ENCODE results near the gene CHIA.
"Not testable (repeated sequence)": the region's sequence is repeated elsewhere in the genome, so short reads cannot be mapped to it uniquely, and the experiment has no call there.

The CHIA gene

DNA sequence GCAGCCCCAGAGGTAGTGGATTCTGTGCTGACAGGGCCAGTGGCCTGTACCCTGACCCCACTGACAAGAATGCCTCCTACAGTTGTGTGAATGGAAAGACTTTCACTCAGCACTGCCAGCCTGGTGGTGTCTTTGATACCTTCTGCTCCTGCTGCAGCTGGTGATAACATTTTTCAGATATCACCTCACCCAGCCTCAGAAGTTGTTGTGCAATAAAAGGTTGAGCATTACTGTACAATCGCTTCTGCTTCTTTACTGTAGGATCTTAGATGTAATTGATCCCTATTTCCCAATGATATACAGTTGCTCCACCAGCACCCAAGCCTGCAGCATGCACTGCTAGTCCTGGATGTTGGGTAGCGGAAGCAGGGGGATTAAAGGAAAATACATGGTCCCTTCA is 4.8 kb upstream of the CHIA start:
- DNase-seq (ENCODE audit: low spot score) = no peak

DNA sequence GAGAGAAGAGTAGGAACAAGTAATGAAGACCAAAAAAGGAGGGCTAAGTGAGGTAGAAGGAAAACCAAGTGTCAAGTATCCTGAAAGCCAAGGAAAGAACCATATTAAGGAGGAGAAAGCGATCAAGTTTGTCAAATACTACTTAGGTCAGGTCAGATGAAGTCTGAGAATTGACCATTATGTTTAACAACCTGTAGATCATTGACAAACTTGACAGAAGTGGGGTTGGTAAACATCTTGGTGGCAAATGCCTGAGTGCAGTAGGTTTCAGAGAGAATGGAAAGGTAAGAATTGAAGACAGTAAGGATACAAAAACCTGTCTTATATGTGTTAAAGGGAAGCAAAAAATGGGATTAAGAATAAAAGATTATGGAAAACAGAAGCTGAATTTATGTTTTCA is 3.7 kb upstream of the CHIA start:
- DNase-seq (ENCODE audit: low spot score) = no peak

DNA sequence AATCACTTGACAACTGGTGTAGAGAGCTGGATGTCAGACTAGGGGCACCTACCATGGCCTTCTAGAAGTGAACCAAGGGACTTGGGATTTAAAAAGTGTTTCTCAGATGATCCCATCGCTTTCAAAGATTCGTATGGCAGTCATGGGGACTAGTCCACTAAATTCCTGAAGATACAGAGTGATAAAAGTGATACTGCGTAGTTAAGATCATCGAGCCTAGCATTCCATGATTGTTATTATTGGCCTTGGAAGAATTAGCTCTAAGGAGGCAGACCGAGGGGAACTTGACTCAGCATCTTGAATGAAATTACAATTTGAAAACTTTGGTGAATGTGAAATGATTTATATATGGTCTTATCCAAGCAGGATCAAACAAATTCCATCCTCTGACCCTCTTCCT is 1.3 kb upstream of the CHIA start:
- DNase-seq (ENCODE audit: low spot score) = no peak

DNA sequence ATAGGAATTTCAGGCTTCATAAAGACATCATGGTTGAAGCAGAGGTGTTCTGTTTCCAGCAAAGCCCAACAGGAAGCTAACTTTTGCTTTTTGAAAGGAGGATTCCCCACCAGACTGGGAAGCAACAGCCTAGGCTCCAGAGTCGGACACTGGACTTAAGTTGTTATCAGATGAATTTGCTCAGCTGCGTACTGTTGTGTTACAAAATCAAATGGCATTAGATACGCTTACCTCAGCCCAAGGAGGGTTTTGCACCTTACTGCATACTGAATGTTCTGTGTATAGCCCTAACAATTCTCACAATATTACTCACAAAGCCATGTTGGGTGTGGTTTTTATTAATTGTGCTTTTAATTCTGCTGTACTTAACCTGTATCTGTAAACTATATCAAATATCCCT is 547 bp upstream of the CHIA start:
- no peak for DNase-seq (ENCODE audit: low spot score)

DNA sequence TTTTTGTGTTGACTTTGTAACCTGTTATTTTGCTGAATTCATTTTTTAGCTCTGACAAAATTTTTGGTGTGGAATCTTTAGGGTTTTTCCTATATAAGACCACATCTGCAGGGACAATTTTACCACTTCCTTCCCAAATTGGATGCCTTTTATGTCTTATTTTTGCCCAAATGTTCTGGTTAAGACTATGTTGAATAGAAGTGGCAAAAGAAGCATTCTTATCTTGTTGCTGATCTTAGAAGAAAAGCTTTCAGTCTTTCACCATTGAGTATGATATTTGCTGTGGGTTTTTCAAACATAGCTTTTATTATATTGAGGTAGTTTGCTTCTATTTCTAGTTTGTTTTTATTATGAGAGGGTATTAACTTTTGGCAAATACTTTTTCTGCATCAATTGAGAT is 3.7 kb downstream of the CHIA start:
- DNase-seq (ENCODE audit: low spot score) = no peak

DNA sequence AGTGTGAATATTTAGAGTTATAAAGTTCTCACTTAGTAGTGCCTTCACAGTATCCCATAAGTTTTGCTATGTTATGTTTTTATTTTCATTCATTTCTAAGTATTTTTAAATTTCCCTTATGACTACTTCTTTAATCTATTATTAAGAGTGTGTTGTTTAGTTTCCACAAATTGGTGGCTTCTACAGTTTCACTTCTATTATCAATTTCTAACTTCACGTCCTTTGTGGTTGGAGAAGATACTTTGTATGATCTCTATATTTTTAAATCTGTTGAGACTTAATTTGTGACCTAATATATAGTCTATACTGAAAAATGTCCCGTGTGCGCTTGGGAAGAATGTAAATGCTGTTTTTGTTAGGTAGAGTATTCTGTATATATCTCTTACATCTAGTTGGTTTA is 11.7 kb downstream of the CHIA start:
- DNase-seq (ENCODE audit: low spot score) = no peak

DNA sequence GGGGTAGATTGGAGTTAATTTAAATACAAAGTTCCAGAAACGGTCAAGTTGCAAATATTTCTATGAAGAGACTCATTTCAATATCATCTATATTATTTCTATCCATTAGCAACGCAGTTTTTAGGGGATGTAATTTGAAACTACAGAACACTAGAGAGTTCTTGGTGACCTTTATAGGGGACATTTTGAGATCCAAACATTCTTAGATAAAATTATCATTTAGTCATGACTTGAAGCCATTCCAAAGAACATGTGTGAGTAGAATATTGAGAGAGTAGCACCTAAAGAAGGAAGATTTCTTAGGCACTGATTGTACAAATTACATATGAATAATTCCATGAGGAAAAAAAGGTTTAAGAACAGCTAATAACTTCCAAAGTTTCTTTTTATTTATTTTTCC is 19.0 kb downstream of the CHIA start:
- no peak for DNase-seq (ENCODE audit: low spot score)

DNA sequence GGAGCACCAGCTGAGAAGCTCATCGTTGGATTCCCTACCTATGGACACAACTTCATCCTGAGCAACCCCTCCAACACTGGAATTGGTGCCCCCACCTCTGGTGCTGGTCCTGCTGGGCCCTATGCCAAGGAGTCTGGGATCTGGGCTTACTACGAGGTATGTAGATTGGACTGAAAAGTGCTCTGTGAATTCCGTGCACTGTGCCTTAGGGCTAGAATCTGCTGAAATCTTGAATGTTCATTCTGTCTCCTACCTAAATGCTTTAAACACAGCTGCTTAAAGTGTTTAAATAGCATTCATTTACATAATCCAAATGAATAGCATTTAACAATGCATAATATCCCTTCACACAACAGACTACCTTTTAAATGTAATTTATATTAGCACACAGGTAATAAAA is 27.9 kb downstream of the CHIA start:
- DNase-seq (ENCODE audit: low spot score) = no peak

DNA sequence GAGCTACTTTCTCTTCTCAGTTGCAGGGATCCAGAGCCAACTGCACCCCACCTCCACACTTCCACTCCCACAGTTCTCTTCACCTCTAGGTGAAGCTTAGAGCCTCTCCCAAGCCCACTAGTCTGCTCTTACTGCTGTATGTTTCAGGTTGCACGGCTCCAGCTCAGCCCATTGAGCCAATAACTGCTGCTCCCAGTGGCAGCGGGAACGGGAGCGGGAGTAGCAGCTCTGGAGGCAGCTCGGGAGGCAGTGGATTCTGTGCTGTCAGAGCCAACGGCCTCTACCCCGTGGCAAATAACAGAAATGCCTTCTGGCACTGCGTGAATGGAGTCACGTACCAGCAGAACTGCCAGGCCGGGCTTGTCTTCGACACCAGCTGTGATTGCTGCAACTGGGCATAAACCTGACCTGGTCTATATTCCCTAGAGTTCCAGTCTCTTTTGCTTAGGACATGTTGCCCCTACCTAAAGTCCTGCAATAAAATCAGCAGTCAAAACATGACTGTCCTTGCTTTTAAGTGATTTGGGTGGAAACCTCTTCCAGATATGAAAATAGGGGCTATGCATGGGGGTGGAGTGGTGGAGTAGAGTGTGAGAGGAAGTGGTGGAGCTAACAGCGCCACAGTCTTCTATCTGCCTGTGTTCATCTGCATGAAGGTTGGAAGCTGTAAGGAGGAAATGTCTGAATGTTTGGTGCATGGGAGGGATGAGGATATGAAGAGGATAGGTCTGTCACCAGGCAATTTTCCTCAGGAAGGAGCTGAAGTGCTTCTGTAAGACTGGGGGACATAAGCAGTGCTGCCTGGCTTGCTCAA is 29.6 kb downstream of the CHIA start:
- peak; percentile 4 for DNase-seq (ENCODE audit: low spot score)

DNA sequence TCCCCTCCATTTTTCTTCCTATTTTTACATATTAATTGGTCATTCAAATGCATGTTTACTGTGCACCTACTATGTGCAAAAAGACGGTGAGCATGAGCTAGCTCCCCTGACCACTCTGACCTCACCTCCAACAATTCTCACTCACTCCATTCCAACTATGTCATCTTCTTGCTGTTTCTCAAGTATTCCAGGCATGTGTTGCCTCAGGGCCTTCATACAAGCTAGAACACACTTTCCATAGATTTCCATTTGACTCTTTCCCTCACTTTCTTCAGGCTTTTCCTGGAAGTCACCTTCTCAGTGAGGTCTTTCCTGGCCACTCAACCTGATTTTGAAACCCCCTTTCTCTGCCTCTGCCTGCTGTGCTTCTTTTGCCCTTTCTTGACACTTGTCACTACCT is 32.6 kb downstream of the CHIA start:
- DNase-seq (ENCODE audit: low spot score) = no peak

DNA sequence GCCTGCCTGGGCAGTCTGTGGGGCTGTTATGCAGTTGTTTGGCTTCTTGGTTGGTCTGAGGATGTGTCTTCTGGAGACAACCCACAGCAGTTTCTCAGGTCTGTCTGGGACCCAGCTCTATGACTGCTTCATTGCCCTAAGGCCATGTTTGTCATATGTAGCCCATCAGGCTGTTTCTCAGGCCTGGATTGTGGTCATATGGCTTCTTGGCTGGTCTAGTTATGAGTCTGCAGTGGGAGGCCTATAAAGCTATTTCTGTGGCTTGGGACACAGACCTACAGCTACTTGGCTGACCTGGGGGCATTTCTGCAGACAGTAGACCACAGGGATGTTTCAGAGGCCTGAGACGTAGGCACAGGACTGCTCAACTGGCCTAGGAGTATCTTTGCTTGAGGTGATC is 41.5 kb downstream of the CHIA start:
- no peak for DNase-seq (ENCODE audit: low spot score)

DNA sequence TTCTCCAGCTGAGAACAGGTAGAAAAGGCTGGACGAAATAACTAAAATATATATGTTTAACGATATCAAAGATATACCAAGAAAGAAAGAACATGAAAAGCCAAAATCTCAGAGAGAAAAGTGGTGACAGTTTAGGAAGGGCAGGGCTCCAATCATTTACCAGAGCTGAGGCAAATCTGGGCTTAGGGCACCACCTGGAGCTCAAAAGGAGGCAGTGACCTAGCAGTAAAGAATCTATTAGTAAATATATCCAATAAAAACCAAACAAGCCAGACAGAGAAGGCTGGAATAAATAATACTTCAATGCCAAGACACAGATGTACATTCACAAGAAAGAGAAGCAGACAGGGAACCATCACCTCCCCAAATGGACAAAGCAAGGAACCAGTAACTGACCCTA is 43.5 kb downstream of the CHIA start:
- peak; percentile 39 for DNase-seq (ENCODE audit: low spot score)

DNA sequence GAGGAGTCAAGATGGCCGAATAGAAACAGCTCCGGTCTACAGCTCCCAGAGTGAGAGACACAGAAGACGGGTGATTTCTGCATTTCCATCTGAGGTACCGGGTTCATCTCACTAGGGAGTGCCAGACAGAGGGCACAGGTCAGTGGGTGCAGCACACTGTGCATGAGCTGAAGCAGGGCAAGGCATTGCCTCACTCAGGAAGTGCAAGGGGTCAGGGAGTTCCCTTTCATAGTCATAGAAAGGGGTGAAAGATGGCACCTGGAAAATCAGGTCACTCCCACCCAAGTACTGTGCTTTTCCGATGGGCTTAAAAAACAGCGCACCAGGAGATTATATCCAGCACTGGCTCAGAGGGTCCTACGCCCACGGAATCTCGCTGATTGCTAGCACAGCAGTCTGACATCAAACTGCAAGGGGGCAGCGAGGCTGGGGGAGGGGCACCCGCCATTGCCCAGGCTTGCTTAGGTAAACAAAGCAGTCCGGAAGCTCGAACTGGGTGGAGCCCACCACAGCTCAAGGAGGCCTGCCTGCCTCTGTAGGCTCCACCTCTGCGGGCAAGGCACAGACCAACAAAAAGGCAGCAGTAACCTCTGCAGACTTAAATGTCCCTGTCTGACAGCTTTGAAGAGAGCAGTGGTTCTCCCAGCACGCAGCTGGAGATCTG is 44.7 kb downstream of the CHIA start:
- DNase-seq (ENCODE audit: low spot score) = not testable (repeated sequence)

DNA sequence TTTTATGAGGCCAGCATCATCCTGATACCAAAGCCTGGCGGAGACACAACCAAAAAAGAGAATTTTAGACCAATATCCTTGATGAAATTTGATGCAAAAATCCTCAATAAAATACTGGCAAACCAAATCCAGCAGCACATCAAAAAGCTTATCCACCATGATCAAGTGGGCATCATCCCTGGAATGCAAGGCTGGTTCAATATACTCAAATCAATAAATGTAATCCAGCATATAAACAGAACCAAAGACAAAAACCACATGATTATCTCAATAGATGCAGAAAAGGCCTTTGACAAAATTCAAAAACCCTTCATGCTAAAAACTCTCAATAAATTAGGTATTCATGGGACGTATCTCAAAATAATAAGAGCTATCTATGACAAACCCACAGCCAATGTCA is 48.2 kb downstream of the CHIA start:
- not testable (repeated sequence) for DNase-seq (ENCODE audit: low spot score)

DNA sequence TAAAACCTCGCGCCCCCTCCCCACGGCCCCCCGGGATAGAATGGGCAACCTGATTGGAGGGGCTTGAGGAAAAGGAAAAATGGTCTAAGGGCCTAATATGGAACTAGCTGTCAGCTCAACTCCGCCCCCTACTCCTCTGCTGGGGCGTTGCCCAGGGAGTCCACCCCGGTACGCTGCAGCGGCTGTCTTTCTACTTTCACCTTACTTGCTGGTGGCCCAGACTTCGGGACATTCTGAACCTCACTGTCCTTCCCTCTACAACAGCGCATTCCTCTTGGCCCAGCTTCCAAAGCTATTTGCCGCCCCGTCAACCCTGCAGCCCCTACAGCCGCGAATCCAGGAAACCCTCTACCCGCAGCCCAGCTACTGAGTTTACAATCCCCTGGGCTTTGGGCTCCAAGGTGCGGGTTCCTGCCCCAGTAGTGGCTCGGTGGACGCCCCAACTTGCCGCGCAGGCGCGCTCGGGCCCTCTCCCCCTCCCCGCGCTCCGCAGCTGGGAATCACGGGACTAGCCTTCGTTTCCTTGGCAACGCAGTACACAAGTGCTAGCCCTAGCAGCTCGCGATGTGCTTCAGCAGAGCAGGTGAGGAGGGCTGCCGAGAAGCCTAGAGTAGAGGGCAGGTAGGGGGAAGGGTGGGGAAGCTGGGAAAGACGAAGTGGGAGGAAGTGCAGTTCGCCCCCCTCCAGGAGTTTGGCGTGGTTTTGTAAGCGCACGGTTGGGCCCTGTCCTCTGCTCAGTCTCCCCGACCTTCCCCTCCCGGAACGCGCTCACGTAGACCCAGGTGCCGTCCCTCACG is 55.6 kb downstream of the CHIA start:
- DNase-seq (ENCODE audit: low spot score) = peak; percentile 91

DNA sequence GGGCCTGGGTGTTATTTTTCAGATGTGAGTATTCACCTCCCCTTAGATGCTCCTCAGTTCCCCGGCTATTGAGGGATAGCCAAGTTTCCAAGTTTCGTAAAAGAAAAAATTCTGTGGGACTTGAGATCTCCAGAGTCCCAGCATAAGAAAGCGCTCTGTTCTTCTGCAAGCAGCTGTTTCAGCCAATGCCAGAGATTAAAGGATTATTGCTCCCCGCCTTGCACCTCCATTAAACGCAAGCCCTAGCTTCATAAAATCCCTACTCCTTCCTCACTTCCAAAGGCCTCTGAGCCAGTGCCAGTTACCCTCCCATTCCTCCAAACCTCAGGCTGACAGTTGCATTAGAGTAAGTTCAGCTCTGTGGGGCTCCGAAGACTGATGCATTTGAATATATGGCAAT is 56.4 kb downstream of the CHIA start:
- no peak for DNase-seq (ENCODE audit: low spot score)

DNA sequence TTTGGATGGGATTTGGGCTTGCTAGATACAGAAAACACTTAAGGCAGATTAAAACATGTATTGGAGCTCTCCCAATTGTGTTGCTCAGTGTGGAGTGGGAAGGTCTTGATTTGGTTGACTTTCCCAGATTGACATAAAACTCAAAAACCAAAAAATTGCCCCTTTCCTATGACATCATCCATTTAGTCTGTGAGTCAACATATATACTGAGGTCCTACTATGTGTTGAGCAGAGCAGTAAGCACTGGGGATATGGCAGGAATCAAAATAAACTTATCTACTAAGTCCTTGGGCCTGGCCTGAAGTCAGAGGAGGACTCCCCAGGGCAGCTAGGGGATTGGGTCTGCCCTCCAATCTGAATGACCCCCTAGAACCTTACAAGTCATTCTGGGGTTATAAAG is 61.0 kb downstream of the CHIA start:
- DNase-seq (ENCODE audit: low spot score) = no peak

DNA sequence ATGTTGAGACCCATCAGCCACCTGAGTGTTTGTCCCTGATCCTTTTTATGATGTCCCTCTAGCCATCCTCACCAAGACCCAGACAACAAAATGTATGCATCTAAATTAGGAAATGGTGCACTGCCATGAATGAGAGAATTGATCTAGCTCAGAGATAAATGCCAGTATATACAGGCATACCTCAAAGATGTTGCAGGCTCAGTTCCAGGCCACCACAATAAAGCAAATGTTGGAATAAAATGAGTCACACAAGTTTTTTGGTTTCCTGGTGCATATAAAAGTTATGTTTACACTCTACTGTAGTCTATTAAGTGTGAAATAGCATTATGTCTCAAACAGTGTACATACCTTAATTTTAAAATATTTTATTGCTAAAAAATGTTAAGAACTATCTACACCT is 63.9 kb downstream of the CHIA start:
- DNase-seq (ENCODE audit: low spot score) = no peak

DNA sequence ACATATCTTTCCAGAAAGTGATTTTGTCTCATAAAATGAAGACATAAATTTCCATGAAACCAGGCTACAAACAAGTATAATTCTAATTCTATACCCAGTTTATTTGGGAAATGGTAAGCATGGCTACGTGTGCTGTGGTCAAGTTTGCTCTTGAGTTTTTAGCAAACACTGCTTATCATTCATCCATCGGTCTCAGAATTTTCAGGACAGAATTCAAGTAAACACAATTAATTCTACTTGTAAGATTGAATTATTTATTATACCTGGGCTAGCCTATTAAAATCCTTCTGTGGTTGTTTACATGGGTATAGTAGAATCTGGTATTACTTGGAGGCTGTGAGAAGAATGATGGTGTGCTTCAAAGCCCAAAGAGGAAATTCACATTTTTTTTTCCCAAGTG is 68.3 kb downstream of the CHIA start:
- no peak for DNase-seq (ENCODE audit: low spot score)

DNA sequence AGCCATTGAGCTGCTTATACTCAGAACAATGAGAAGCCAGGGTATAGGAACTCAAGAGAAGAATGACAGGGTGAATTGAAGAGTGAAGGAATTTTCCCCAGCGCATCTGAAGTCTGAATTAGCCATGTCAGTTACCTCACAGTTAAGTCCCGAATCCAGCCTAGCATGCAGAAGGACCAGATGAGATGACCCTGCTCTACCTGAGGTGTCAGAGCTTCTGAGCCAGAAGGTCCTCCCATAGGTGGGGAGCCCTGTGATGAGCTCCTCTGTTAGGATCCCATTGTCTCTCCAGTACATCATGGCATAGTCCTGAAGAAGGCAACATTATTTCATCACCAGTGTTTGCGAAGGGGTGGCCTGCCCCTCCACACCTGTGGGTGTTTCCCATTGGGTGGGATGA is 68.7 kb downstream of the CHIA start:
- no peak for DNase-seq (ENCODE audit: low spot score)

DNA sequence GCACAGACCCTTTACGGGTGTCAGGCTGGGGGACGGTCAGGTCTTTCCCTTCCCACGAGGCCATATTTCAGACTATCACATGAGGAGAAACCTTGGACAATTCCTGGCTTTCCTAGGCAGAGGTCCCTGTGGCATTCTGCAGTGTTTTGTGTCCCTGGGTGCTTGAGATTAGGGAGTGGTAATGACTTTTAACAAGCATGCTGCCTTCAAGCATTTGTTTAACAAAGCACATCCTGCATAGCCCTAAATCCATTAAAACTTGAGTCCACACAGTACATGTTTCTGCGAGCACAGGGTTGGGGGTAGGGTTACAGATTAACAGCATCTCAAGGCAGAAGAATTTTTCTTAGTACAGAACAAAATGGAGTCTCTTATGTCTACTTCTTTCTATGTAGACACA is 69.6 kb downstream of the CHIA start:
- not testable (repeated sequence) for DNase-seq (ENCODE audit: low spot score)

DNA sequence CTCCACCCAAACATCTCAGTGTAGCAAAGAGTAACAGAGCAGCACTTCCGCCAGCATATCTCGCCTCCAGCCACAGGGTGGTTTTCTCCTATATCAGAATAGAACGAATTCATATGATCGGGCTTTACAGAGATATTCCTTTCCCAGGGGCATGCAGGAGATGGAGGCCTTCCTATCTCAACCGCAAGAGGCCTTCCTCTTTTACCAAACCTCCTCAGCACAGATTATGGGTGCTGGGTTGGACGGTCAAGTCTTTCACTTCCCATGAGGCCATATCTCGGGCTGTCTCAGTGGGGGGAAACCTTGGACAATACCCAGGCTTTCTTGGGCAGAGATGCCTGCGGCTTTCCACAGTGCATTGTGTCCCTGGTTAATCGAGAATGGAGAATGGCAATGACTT is 71.1 kb downstream of the CHIA start:
- no peak for DNase-seq (ENCODE audit: low spot score)

DNA sequence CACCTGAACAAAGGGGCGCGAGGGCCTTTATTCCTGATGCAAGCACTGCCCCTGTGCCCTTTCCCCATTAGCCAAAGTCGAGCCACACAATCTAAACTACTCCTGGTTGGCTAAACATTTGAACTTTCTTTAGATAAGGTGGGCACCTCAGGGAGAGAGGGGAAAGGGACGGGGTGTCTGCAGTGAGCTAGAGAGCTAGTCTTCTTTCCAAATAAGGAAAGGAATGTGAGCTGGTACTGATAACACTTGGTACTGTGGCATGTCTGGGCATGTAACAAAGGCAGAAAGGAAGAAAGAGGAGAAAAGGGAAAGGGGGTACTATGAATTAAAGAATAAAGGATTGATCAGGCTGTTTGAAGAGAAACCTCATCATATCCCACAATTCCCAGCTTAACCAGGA is 74.0 kb downstream of the CHIA start:
- no peak for DNase-seq (ENCODE audit: low spot score)
